Measurements from ENCODE around the gene CETN1.

CETN1 gene

DNA sequence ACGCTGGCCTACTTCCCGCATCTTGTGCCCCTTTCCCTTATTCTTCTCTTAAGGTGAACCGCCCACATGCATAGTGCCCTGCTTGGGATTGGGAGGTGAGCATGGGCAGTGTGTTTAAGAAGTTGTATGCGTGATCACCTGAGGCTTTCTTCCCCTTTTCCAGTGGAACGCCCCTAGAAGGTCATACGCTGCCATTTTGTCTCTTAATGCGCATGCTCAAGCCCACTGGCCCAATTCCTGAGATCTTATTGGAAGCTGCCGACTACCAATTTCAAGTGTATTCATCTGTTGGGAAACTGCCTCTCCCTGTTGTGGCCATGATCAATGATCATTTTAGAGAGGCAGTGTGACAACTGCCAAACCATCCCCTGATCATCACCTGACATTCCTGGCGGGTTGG is 3.3 kb upstream of the CETN1 start:
- DNase-seq (ENCODE audit: low spot score) = no peak

DNA sequence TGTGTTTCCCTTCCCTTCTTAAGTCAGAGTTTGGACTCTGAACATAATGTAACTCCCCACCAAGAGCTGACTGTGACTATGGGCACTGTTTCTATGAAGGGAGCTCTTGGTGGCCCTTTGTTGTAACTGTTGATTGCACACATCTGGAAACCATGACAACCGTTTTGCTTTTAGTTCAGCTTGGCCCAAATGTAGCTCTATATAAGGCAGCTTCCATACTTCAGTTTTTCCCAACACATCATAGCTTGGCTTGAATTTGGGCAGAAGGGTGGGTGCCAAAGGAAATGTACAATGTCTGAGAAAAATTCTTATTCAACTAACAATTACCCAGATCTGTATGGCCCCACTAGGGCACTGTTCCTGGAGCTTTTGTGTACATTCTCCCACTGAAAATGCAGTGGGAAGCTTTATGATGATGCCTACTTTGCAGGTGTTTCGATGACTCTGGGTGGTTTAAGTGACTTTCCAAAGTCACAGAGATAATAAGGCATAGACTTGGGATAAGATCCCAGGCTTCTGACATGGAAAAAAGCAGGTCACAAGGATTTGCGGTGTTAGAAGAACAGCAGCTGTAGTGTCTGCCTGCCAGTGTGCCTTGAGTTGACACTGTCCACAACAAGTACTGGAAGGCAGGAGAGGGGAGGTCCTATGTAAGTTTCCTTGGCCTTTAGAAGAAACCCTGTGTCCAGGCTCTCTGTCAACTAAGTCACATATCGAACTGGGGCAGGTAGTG is 2.4 kb upstream of the CETN1 start:
- DNase-seq (ENCODE audit: low spot score) = no peak

DNA sequence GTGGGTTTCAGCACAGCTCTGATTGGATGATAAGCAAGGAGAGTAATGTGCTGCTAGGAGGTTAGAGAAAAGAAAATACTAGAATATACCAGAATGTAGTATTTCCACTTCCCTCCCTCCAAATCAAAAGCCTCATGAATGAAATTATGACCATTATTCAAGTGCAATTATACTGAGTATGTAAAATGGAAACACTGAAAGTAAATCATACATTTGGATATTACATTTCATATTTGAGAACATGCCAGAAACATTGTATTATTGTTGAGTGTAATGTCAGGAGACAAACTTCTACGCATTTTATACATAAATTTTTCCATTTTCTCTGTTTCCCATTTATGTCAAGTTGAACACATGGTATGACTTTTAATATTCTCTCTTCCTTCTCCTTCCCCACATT is 942 bp upstream of the CETN1 start:
- DNase-seq (ENCODE audit: low spot score) = no peak

DNA sequence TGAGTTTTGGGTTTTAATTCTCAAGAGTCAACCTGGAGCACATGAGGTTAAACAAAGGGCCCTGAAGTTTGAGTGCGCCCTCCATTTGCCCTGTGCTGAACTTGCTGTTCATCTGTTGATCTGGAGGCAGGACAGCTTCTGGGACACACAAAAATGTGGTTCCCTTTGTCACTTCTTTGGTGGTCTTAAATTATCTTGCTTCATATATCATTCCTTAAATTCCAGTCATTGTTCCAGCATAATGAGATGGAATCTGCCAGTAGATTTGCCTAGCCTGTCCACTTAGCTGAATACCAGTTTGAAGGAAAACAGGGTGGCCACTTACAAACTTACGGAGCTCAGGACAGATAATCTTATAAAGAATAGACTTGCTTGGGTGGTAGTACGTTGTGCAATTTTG is 916 bp downstream of the CETN1 start:
- DNase-seq (ENCODE audit: low spot score) = no peak

DNA sequence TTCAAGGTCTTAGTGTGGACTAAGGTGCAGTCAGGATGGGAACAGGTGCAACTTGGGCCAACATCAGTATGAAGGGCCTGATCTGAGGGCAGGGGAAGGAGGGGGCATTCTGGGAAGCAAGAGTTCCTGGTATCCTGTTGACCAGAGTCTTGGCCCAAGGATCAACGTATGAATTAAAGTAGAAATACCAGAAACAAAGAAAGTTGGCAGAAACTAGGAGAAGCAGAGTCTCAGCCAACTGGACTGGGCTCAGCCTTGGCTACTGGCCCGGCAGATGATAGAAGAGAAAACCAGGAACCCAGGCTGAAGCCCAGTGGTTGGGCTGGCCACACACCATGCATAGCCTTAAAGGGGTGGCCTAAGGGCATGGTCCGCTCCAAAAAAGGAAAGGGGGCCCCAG is 2.3 kb downstream of the CETN1 start:
- DNase-seq (ENCODE audit: low spot score) = no peak

DNA sequence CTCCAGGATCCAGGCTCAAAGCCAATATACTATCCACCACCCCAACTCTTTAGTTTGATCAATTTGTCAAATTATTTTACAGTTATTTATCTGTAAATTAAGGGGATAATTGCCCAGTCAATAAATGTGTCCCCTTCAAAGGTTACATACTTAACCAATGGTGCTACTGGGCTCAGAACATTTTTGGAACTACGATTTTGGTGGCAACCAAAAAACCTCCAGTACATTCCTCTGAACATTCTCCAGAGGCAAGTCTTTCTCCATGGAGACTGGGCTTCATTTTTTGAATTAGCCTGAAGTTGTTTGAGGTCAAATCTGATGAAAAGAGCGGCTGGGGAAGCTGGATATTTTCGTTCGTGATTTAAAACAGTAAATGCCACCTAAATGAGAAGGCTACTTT is 14.9 kb downstream of the CETN1 start:
- no peak for DNase-seq (ENCODE audit: low spot score)

GRCh38 chr18:595571-595970 is 15.4 kb downstream of the CETN1 start:
- peak; percentile 13 for DNase-seq (ENCODE audit: low spot score)

DNA sequence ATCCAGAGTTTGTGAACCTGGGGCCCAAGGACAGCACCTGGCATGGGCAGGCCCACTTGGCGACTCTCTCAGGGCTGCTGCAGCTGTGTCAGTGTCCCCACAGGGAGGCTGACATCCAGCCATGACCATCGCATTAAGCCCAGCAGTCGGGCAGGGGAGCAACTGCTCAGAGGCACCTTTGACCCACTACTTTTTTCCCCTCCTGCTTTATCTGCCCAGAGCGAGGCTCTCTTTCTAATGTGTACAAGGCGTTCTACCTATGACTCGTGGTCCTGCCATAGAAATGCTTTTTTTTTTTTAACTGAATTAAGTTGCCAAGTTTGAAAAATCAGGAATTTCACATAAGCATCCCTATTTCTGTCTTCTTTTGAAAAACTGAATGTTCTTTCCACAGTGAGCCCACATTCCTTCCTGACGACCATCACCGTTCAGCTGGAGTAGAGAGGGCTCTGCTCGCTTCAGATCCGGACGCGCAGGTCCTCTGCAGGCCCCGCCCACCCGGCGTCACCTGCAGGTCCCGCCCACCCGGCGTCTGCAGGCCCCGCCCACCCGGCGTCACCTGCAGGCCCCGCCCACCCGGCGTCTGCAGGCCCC is 16.2 kb downstream of the CETN1 start:
- peak; percentile 6 for DNase-seq (ENCODE audit: low spot score)

DNA sequence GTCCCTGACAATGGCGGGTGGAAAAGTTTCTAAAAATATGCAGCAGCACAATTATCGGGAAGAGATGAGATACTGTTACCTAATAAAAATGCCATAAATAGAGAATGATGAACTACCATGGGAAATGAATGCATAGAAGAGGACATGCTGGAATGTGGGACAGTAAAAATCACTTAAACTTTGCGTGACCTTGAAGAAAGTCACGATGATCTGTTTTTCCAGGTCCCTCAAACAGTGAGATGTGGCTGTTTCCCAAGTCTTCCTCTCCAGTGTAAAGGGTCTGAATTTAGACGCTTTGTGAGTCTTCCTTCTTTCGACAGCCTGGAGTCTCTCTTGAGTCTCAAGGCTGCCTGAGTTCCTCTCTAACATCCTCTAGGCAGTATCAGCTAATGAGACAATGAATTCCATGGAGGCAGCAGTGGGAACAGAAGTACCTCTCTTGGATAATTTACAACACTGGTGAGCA is 18.0 kb downstream of the CETN1 start:
- no peak for DNase-seq (ENCODE audit: low spot score)

- DNase-seq (ENCODE audit: low spot score) = no peak
Measured at GRCh38 chr18:600107-600506, 19.9 kb downstream of the CETN1 start.

DNA sequence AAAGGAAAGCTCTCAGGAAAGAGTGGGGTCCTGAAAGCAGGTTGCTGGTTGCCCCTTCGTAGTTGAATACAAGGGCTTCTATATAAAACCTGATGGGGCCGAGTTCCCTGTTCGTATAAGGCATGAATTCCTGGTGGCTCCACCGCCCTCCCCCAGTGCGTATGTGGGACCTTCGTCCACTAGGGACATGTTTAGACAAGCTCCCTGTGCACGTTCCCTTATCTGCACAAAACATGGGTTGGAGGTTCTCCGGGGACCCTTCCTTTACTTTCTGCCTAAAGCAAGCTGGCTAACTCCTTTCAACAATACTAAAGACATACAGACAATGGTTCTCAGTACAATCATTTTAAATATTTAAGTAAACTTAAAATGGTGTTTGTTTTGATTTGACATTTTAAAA is 24.6 kb downstream of the CETN1 start:
- no peak for DNase-seq (ENCODE audit: low spot score)

DNA sequence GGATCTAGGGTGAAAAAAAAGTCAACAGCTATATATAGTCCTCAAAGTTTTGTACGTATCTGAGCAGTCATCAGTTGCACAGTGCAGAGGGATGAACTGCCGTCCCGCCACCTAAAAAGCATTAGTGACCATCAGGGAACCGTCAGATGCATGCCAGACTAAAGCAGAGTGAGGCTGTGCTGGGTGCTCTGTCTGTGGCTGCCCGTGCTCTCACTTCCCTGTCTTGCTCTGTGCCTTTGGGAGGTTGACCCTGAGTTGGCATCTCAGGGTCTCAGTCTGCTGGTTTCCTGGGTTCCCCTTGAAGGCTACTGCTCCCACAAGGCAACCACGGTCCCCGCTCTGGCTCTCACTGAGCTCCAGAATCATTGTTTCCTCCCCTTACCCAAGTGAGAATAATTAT is 27.8 kb downstream of the CETN1 start:
- no peak for DNase-seq (ENCODE audit: low spot score)

- DNase-seq (ENCODE audit: low spot score) = no peak
Measured at GRCh38 chr18:610214-610928, 30.2 kb downstream of the CETN1 start.

DNA sequence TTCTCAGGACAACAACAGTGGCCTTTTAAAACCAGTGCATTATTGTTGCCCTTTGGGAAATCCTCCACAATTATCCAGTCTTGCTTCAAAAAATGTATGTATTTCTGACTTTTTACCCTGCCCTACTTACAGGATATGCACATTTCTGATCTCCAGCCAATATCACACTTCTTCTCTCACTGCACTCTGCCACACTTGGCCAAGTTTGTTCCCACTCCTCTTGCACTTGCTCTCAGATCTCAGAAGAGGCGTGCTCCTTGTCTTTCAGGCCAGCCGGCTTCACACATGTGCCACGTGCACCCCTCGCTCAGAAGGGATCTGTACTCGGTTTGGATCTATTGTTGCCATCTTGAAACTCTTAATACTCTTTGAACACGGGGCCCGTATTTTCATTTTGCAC is 32.0 kb downstream of the CETN1 start:
- no peak for DNase-seq (ENCODE audit: low spot score)

DNA sequence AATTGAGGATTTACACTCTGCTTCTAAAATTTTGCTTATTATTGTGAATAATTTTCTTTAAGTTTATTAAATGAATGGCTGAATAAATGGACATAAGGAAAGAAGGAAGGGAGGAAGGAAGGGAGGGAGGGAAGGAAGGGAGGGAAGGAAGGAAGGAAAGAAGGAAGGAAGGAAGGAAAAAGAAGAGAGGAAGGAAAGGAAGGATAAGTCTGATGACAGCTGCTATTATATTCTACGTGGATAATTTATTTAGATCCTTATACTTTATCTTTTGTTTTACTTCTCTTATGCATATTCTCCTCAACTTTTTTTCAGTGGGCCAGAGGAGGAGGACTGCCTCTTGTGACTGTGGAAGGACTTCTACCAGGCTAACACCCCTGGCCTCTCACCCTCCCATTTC is 34.0 kb downstream of the CETN1 start:
- DNase-seq (ENCODE audit: low spot score) = no peak

GRCh38 chr18:615092-615521 is 34.9 kb downstream of the CETN1 start:
- no peak for DNase-seq (ENCODE audit: low spot score)

- DNase-seq (ENCODE audit: low spot score) = no peak
Measured at GRCh38 chr18:615773-616172, 35.6 kb downstream of the CETN1 start.

DNA sequence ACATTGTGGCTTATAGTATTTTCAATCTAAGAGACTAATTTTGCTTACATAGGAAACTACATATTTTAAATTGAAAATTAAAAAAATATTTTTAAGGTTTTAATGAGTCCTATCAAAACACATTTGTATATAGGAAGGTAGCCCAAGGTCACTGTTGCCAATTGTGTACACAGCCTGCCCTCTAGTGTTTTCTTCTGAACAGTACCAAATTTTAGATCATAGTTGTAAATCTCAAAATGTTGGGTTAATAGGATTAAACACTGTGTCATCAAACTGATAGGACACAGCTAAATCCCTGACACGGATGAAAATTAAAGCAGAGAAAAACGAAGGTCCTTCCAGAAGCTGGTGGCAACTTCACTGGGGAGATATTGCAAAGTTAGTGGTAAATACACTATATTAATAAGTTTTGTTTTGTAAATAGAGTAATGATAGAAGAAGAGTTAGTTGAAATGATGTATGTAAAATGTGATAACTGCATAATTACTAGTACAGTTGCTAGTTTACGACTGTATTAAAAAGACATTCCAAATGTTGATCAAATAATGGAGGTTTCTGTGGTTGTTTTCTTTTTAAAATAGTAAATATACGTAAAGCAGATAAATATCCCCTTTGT is 36.3 kb downstream of the CETN1 start:
- peak; percentile 20 for DNase-seq (ENCODE audit: low spot score)

DNA sequence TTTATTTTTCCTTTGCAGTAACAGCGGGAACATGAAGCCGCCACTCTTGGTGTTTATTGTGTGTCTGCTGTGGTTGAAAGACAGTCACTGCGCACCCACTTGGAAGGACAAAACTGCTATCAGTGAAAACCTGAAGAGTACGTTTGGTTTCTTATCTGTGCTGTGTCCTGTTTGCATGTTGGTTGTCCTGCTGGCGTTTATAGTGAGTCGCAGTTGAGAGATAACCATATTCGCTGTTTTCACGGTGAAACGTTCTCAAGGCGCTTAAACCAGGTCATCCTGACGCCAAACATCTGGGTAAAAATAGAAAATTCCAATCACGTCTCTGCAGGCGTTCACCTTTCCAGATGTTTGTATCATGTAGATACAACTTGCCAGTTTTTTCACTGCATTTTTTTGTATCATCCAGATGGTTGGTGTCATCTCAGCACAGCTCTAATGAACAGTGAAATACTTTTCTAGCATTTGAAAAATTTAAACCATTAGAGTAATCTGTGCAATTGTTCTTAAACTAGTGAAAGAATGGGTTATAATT is 37.9 kb downstream of the CETN1 start:
- no peak for DNase-seq (ENCODE audit: low spot score)

- DNase-seq (ENCODE audit: low spot score) = no peak
Measured at GRCh38 chr18:618618-619017, 38.4 kb downstream of the CETN1 start.

DNA sequence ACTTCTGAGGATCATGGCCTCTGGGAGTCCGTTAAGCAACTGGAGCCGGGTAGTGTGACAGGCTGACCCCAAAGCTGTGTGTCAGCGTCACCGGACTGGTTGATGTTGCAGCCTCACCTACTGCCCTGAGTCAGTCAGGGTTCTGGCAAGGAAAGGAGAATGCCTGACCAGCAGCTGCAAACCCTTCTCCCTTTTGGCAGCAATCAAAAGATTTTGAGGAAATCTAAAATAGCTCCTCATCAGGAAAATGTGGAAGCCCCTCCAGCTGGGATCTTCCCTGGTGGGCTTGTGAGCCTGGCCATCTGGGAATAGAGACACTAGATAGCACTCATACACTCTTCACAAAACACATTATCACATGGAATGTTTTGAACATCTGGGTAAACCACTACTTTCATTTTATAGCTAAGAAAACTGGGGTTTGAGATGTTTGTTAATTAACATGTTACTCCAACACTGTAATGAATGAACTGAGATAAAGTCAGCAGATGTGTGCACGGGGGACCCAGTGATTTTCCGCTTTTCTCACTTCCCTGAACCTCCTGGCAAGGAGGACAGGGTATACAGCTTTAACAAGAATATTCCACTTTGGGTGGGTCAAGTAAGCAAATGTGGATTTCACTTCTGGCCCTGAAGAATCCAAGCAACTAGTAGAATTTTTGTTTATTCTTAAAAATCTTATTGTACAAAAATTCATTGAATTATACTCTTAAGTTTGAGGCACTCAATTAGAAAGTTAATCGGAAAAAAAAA is 41.3 kb downstream of the CETN1 start:
- no peak for DNase-seq (ENCODE audit: low spot score)

DNA sequence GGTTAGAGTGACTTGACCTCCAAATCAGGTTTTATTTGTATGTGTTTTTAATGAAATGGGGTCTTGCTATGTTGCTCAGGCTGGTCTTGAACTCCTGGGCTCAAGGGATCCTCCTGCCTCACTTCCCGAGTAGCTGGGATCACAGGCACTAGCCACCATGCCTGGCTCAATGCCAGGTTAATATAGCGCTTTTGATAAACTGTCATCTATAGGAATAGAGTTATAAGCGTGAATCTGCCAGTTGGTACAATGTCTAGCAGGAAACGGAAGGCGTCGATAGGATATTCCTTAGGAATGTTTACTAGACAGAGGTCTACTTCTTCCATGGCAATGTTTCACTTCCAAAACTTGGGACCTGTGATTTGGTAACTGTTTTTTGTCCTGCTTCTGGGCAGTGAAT is 42.1 kb downstream of the CETN1 start:
- DNase-seq (ENCODE audit: low spot score) = no peak

All from COLO829 (cell line).